HEK293 (cell line): ENCODE data around the gene PLA2G4C.

Source experiments
- INSM2 ChIP-seq: fragments of 450-650 bp; formaldehyde crosslinking; IDR thresholded peaks from 2 replicates; pipeline ENCODE4 v1.5.1; 2016; ENCODE audit warnings: missing biosample characterization, missing genetic modification characterization
- MEIS1 ChIP-seq: sonication (generic); formaldehyde crosslinking; IDR thresholded peaks from 2 replicates; pipeline ENCODE4 v1.8.1; 2022; ENCODE audit warnings: missing genetic modification reagents, mild to moderate bottlenecking, borderline replicate concordance
- MYNN ChIP-seq: fragments of 450-650 bp; formaldehyde crosslinking; IDR thresholded peaks from 2 replicates; pipeline ENCODE4 v1.5.1; 2016; ENCODE audit warnings: missing biosample characterization, missing genetic modification characterization, borderline replicate concordance
- PRDM1 ChIP-seq: fragments of 450-650 bp; formaldehyde crosslinking; IDR thresholded peaks from 2 replicates; pipeline ENCODE4; 2016; ENCODE audit warnings: missing biosample characterization, missing genetic modification characterization
- REPIN1 ChIP-seq: fragments of 450-650 bp; formaldehyde crosslinking; IDR thresholded peaks from 2 replicates; pipeline ENCODE4 v1.5.1; 2017; ENCODE audit warnings: missing biosample characterization, missing genetic modification characterization, low read depth
- SETDB1 ChIP-seq: IDR thresholded peaks from one replicate; pipeline ENCODE4 v1.6.1; 2017; ENCODE audit warnings: mild to moderate bottlenecking, low read length, moderate library complexity, mixed read lengths; ENCODE audit not compliant: insufficient read length
- ZBTB8A ChIP-seq: fragments of 450-650 bp; formaldehyde crosslinking; IDR thresholded peaks from 2 replicates; pipeline ENCODE4 v1.5.1; 2016; ENCODE audit warnings: missing biosample characterization, missing genetic modification characterization
- ZFP3 ChIP-seq: fragments of 450-650 bp; formaldehyde crosslinking; IDR thresholded peaks from 2 replicates; pipeline ENCODE4 v1.5.1; 2016; ENCODE audit warnings: low read depth, missing biosample characterization, missing genetic modification characterization
- ZFP69B ChIP-seq: fragments of 450-650 bp; formaldehyde crosslinking; IDR thresholded peaks from 2 replicates; pipeline ENCODE4 v1.5.1; 2016; ENCODE audit warnings: missing biosample characterization, missing genetic modification characterization
- ZIC2 ChIP-seq: fragments of 450-650 bp; formaldehyde crosslinking; IDR thresholded peaks from 2 replicates; pipeline ENCODE4 v1.5.1; 2016; ENCODE audit warnings: missing biosample characterization, missing genetic modification characterization
- ZNF140 ChIP-seq: fragments of 450-650 bp; formaldehyde crosslinking; IDR thresholded peaks from 2 replicates; pipeline ENCODE4 v1.5.1; 2016; ENCODE audit warnings: missing biosample characterization, missing genetic modification characterization
- ZNF146 ChIP-seq: fragments of 450-650 bp; formaldehyde crosslinking; IDR thresholded peaks from 2 replicates; pipeline ENCODE4 v1.5.1; 2016; ENCODE audit warnings: missing biosample characterization, missing genetic modification characterization
- ZNF157 ChIP-seq: fragments of 450-650 bp; formaldehyde crosslinking; IDR thresholded peaks from 2 replicates; pipeline ENCODE4 v1.5.1; 2016; ENCODE audit warnings: missing biosample characterization, missing genetic modification characterization
- ZNF202 ChIP-seq: fragments of 450-650 bp; formaldehyde crosslinking; IDR thresholded peaks from 2 replicates; pipeline ENCODE4 v1.5.1; 2016; ENCODE audit warnings: missing biosample characterization, missing genetic modification characterization, borderline replicate concordance
- ZNF239 ChIP-seq: fragments of 450-650 bp; formaldehyde crosslinking; IDR thresholded peaks from 2 replicates; pipeline ENCODE4 v1.5.1; 2016; ENCODE audit warnings: missing biosample characterization, missing genetic modification characterization
- ZNF248 ChIP-seq: fragments of 450-650 bp; formaldehyde crosslinking; IDR thresholded peaks from 2 replicates; pipeline ENCODE4 v1.5.1; 2017; ENCODE audit warnings: missing biosample characterization, missing genetic modification characterization
- ZNF354C ChIP-seq: fragments of 450-650 bp; formaldehyde crosslinking; IDR thresholded peaks from 2 replicates; pipeline ENCODE4 v1.5.1; 2016; ENCODE audit warnings: missing biosample characterization, missing genetic modification characterization, low read depth, borderline replicate concordance
- ZNF37A ChIP-seq: fragments of 450-650 bp; IDR thresholded peaks from 2 replicates; pipeline ENCODE4 v1.5.1; 2018; ENCODE audit warnings: missing biosample characterization, missing genetic modification characterization
- ZNF433 ChIP-seq: fragments of 450-650 bp; formaldehyde crosslinking; IDR thresholded peaks from 2 replicates; pipeline ENCODE4 v1.5.1; 2016; ENCODE audit warnings: missing biosample characterization, missing genetic modification characterization, low read depth
- ZNF510 ChIP-seq: fragments of 450-650 bp; formaldehyde crosslinking; IDR thresholded peaks from 2 replicates; pipeline ENCODE4 v1.5.1; 2018; ENCODE audit warnings: mild to moderate bottlenecking, missing genetic modification characterization, missing biosample characterization; ENCODE audit not compliant: insufficient replicate concordance
- ZNF514 ChIP-seq: fragments of 450-650 bp; formaldehyde crosslinking; IDR thresholded peaks from 2 replicates; pipeline ENCODE4 v1.5.1; 2016; ENCODE audit warnings: missing biosample characterization, missing genetic modification characterization
- ZNF548 ChIP-seq: fragments of 450-650 bp; formaldehyde crosslinking; IDR thresholded peaks from 2 replicates; pipeline ENCODE4 v1.5.1; 2016; ENCODE audit warnings: missing biosample characterization, missing genetic modification characterization
- ZNF571 ChIP-seq: fragments of 450-650 bp; formaldehyde crosslinking; IDR thresholded peaks from 2 replicates; pipeline ENCODE4 v1.5.0; 2017; ENCODE audit warnings: missing biosample characterization, missing genetic modification characterization
- ZNF621 ChIP-seq: fragments of 450-650 bp; formaldehyde crosslinking; IDR thresholded peaks from 2 replicates; pipeline ENCODE4 v1.5.1; 2017; ENCODE audit warnings: missing biosample characterization, missing genetic modification characterization
- ZNF626 ChIP-seq: fragments of 450-650 bp; sonication (Bioruptor Pico); formaldehyde crosslinking; IDR thresholded peaks from 2 replicates; pipeline ENCODE4 v1.5.1; 2018; ENCODE audit warnings: missing biosample characterization, missing genetic modification characterization, inconsistent platforms
- ZNF677 ChIP-seq: fragments of 450-650 bp; IDR thresholded peaks from 2 replicates; pipeline ENCODE4 v1.5.0; 2018; ENCODE audit warnings: missing biosample characterization, mild to moderate bottlenecking, missing genetic modification characterization, moderate library complexity
- ZNF76 ChIP-seq: fragments of 450-650 bp; formaldehyde crosslinking; IDR thresholded peaks from 2 replicates; pipeline ENCODE4; 2016; ENCODE audit warnings: low read depth, missing biosample characterization, missing genetic modification characterization, borderline replicate concordance
- ZSCAN23 ChIP-seq: fragments of 450-650 bp; formaldehyde crosslinking; IDR thresholded peaks from 2 replicates; pipeline ENCODE4 v1.5.1; 2016; ENCODE audit warnings: missing biosample characterization, missing genetic modification characterization
- ZSCAN30 ChIP-seq: fragments of 450-650 bp; IDR thresholded peaks from 2 replicates; pipeline ENCODE4 v1.5.1; 2018; ENCODE audit warnings: missing biosample characterization, mild to moderate bottlenecking, missing genetic modification characterization, moderate library complexity
- TF ChIP-seq, protein P1 (sequence below): fragments of 450-650 bp; formaldehyde crosslinking; IDR thresholded peaks from 2 replicates; pipeline ENCODE4 v1.5.1; 2016; ENCODE audit warnings: missing biosample characterization, missing genetic modification characterization
- TF ChIP-seq, protein P2 (sequence below): fragments of 450-650 bp; formaldehyde crosslinking; IDR thresholded peaks from 2 replicates; pipeline ENCODE4 v1.5.1; 2017; ENCODE audit warnings: missing biosample characterization, mild to moderate bottlenecking, missing genetic modification characterization, moderate library complexity
- TF ChIP-seq, protein P3 (sequence below): fragments of 450-650 bp; formaldehyde crosslinking; IDR thresholded peaks from 2 replicates; pipeline ENCODE4 v1.5.1; 2016; ENCODE audit warnings: missing biosample characterization, missing genetic modification characterization
- TF ChIP-seq, protein P4 (sequence below): fragments of 450-650 bp; formaldehyde crosslinking; IDR thresholded peaks from 2 replicates; pipeline ENCODE4 v1.5.1; 2016; ENCODE audit warnings: missing biosample characterization, missing genetic modification characterization

PLA2G4C gene

DNA sequence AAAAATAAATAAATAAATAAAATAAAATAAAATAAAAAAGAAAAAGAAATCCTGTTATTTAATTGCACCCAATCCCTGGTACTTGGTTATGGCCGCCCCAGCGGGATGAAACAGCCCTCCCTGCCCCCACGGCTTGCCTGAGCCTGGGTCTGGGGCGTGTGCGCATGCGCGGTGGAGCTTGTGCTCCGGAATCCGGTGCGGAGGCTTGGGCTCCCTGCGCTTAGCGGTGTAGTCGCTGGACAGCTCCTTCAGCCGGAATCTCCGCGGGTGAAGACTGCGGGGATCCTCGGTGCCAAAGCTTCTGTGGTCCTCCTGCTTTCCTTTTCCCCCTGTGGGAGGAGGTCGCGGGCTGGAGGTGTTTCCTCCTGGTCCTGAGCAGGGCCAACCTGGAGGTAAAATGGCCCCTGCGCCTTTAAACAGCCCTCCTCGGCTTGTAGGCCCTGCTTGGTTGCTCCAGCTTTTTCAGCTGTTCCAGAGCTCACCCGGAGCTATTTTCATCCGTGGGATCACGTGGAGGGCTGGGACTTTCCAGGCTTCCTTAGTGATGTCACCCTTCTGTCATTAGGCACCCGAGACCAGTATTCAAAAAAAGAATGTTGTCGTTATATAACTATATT lies at the start of gene PLA2G4C (continued):
- TF ChIP-seq, protein P1, sequence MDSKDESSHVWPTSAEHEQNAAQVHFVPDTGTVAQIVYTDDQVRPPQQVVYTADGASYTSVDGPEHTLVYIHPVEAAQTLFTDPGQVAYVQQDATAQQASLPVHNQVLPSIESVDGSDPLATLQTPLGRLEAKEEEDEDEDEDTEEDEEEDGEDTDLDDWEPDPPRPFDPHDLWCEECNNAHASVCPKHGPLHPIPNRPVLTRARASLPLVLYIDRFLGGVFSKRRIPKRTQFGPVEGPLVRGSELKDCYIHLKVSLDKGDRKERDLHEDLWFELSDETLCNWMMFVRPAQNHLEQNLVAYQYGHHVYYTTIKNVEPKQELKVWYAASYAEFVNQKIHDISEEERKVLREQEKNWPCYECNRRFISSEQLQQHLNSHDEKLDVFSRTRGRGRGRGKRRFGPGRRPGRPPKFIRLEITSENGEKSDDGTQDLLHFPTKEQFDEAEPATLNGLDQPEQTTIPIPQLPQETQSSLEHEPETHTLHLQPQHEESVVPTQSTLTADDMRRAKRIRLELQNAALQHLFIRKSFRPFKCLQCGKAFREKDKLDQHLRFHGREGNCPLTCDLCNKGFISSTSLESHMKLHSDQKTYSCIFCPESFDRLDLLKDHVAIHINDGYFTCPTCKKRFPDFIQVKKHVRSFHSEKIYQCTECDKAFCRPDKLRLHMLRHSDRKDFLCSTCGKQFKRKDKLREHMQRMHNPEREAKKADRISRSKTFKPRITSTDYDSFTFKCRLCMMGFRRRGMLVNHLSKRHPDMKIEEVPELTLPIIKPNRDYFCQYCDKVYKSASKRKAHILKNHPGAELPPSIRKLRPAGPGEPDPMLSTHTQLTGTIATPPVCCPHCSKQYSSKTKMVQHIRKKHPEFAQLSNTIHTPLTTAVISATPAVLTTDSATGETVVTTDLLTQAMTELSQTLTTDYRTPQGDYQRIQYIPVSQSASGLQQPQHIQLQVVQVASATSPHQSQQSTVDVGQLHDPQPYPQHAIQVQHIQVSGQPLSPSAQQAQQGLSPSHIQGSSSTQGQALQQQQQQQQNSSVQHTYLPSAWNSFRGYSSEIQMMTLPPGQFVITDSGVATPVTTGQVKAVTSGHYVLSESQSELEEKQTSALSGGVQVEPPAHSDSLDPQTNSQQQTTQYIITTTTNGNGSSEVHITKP: peak; percentile 69
- TF ChIP-seq ZNF354C (tag by site-specific recombination): no peak
- TF ChIP-seq REPIN1 (tag by site-specific recombination): no peak
- TF ChIP-seq ZNF571 (tag by site-specific recombination): no peak
- TF ChIP-seq ZFP3: no peak
- TF ChIP-seq ZNF37A: no peak
- no peak for TF ChIP-seq ZNF677 (tag by site-specific recombination)
- no peak for TF ChIP-seq ZNF626 (tag by site-specific recombination)
- no peak for TF ChIP-seq ZNF202 (tag by site-specific recombination)
- no peak for TF ChIP-seq MYNN
- TF ChIP-seq, protein P2, sequence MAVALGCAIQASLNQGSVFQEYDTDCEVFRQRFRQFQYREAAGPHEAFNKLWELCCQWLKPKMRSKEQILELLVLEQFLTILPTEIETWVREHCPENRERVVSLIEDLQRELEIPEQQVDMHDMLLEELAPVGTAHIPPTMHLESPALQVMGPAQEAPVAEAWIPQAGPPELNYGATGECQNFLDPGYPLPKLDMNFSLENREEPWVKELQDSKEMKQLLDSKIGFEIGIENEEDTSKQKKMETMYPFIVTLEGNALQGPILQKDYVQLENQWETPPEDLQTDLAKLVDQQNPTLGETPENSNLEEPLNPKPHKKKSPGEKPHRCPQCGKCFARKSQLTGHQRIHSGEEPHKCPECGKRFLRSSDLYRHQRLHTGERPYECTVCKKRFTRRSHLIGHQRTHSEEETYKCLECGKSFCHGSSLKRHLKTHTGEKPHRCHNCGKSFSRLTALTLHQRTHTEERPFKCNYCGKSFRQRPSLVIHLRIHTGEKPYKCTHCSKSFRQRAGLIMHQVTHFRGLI (tag by site-specific recombination): no peak
- TF ChIP-seq, protein P3, sequence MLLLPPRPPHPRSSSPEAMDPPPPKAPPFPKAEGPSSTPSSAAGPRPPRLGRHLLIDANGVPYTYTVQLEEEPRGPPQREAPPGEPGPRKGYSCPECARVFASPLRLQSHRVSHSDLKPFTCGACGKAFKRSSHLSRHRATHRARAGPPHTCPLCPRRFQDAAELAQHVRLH (tag by site-specific recombination): no peak
- TF ChIP-seq ZNF76 (tag by site-specific recombination): no peak
- no peak for TF ChIP-seq ZNF248 (tag by site-specific recombination)
- peak; percentile 52 for TF ChIP-seq ZIC2 (tag by site-specific recombination)
- no peak for TF ChIP-seq ZNF621 (tag by site-specific recombination)
- no peak for TF ChIP-seq ZNF548 (tag by site-specific recombination)
- TF ChIP-seq ZNF146 (tag by site-specific recombination): no peak
- no peak for TF ChIP-seq MEIS1 (CRISPR knock-in tag)
- no peak for TF ChIP-seq ZNF140 (tag by site-specific recombination)
- TF ChIP-seq INSM2 (tag by site-specific recombination): peak; percentile 68
- TF ChIP-seq ZNF157 (tag by site-specific recombination): no peak
- no peak for TF ChIP-seq ZNF510 (tag by site-specific recombination)
- no peak for TF ChIP-seq SETDB1
- no peak for TF ChIP-seq ZNF239
- TF ChIP-seq ZFP69B (tag by site-specific recombination): no peak
- no peak for TF ChIP-seq ZSCAN30 (tag by site-specific recombination)
- TF ChIP-seq ZSCAN23 (tag by site-specific recombination): no peak
- no peak for TF ChIP-seq ZNF514 (tag by site-specific recombination)
- TF ChIP-seq ZNF433 (tag by site-specific recombination): no peak
- TF ChIP-seq PRDM1 (tag by site-specific recombination): no peak
- TF ChIP-seq ZBTB8A (tag by site-specific recombination): peak; percentile 50; the same call in 1 of the 2 replicates
- TF ChIP-seq, protein P4, sequence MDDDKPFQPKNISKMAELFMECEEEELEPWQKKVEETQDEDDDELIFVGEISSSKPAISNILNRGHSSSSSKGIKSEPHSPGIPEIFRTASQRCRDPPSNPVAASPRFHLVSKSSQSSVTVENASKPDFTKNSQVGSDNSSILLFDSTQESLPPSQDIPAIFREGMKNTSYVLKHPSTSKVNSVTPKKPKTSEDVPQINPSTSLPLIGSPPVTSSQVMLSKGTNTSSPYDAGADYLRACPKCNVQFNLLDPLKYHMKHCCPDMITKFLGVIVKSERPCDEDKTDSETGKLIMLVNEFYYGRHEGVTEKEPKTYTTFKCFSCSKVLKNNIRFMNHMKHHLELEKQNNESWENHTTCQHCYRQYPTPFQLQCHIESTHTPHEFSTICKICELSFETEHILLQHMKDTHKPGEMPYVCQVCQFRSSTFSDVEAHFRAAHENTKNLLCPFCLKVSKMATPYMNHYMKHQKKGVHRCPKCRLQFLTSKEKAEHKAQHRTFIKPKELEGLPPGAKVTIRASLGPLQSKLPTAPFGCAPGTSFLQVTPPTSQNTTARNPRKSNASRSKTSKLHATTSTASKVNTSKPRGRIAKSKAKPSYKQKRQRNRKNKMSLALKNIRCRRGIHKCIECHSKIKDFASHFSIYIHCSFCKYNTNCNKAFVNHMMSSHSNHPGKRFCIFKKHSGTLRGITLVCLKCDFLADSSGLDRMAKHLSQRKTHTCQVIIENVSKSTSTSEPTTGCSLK: no peak
